ENCODE measurements around the gene BLOC1S3.
"Not testable (repeated sequence)": the region's sequence is repeated elsewhere in the genome, so short reads cannot be mapped to it uniquely, and the experiment has no call there.

Gene BLOC1S3

DNA sequence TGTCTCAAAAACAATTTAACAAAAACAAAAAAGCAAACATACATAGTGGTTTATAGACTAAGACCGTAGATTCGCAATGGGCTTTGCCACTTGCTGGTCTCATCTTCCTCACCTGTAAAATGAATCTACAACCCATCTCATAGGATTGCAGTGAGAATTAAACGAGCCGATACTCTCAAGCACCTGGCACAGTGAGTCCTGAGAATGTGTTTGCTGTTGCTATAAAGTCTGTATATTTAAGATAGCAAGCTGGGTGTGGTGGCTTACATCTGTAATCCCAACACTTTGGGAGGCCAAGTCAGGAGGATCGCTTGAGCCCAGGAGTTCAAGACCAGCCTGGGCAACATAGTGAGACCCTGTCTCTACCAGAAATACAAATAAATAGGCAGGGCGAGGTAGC lies 44.1 kb downstream of the BLOC1S3 start:
- Histone ChIP-seq H3K4me1 (ENCODE audit: control insufficient read depth, low read depth, low read length) (no peaks in the 10 kb centered on the region), H3K27me3 (ENCODE audit: control insufficient read depth, insufficient read depth, low read length) (peaks cover 25% of the 10 kb centered on the region), H3K9me3 (ENCODE audit: control insufficient read depth, low read depth, low read length) (no peaks in the 10 kb centered on the region), H3K36me3 (ENCODE audit: control insufficient read depth, low read depth, low read length) (no peaks in the 10 kb centered on the region), H3K4me3 (ENCODE audit: low read length) (no peak overlapping the region), H3K9ac (ENCODE audit: low read length) (no peak overlapping the region), H3K27ac (ENCODE audit: low read length) (no peak overlapping the region)

DNA sequence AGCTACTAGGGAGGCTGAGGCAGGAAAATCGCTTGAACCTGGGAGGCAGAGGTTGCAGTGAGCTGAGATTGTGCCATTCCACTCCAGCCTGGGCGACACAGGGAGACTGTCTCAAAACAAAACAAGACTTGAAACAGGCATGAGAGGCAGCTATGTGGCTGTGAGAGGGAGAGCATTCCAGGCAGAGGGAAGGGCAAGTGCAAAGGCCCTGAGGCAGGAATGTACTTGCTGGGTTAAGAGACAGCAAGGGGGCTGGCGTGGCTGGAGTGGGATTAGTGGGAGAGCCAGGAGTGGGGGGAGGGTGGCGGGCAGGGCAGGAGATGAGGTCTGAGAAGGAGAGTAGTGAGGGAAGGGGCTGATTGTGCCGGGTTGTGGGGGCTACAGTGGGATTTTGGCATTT lies 45.3 kb downstream of the BLOC1S3 start:
- no peaks in the 10 kb centered on the region for H3K9me3 ChIP-seq (ENCODE audit: control insufficient read depth, low read depth, low read length)
- no peaks in the 10 kb centered on the region for H3K36me3 ChIP-seq (ENCODE audit: control insufficient read depth, low read depth, low read length)
- peaks cover 13% of the 10 kb centered on the region for H3K27me3 ChIP-seq (ENCODE audit: control insufficient read depth, insufficient read depth, low read length)
- no peak overlapping the region for H3K27ac ChIP-seq (ENCODE audit: low read length)
- no peak overlapping the region for H3K9ac ChIP-seq (ENCODE audit: low read length)
- no peaks in the 10 kb centered on the region for H3K4me1 ChIP-seq (ENCODE audit: control insufficient read depth, low read depth, low read length)
- H3K4me3 ChIP-seq (ENCODE audit: low read length): no peak overlapping the region

DNA sequence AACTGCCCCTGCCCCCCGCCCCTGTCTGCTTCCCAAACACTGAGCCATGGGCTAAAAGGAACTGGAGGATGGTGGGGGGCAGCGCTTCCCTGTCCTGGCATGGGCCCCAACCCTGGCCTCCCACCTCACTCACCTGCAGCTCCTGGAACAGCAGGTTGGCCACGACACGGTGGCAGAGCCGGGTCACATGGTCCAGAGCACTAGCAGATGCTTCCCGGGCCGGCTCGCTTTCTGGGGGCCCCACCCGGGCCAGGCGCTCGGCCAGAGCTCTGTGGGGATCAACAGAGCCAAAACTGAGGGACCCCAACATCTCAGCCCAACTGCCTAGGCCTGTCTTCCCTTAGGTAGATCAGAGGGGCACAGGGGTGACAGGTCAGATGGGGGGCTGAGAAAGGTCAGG lies 46.1 kb downstream of the BLOC1S3 start:
- Histone ChIP-seq H3K27ac (ENCODE audit: low read length) (no peak overlapping the region), H3K4me1 (ENCODE audit: control insufficient read depth, low read depth, low read length) (no peaks in the 10 kb centered on the region), H3K36me3 (ENCODE audit: control insufficient read depth, low read depth, low read length) (no peaks in the 10 kb centered on the region), H3K4me3 (ENCODE audit: low read length) (no peak overlapping the region), H3K9ac (ENCODE audit: low read length) (no peak overlapping the region), H3K27me3 (ENCODE audit: control insufficient read depth, insufficient read depth, low read length) (peaks cover 12% of the 10 kb centered on the region), H3K9me3 (ENCODE audit: control insufficient read depth, low read depth, low read length) (no peaks in the 10 kb centered on the region)

DNA sequence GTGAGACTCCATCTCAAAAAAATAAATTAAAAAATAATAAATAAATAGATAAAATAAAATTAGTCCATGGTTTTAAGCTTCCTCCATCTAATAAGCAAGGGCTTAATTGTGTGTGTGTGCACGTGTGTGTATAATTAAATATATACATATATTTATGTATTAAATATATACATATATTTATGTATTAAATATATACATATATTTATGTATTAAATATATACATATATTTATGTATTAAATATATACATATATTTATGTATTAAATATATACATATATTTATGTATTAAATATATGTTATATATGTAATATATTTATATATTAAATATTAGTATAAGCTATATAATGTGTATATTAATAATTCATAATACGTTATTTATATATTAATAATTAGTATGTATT lies 50.5 kb downstream of the BLOC1S3 start:
- not testable (repeated sequence) for H3K4me1 ChIP-seq (ENCODE audit: control insufficient read depth, low read depth, low read length); H3K9me3 ChIP-seq (ENCODE audit: control insufficient read depth, low read depth, low read length); H3K36me3 ChIP-seq (ENCODE audit: control insufficient read depth, low read depth, low read length); H3K27ac ChIP-seq (ENCODE audit: low read length); H3K4me3 ChIP-seq (ENCODE audit: low read length); H3K9ac ChIP-seq (ENCODE audit: low read length)
- H3K27me3 ChIP-seq (ENCODE audit: control insufficient read depth, insufficient read depth, low read length): peaks cover 20% of the 10 kb centered on the region

Measured in iPS-18a (cell line).